HepG2 (cell line): ENCODE data around the gene COL10A1. TPM values are rescaled to one million over a fixed set of nuclear protein-coding genes. Genes with fewer than 3 reads are reported as not detected.
A peak's percentile ranks its signal among the peaks of the same experiment; 100 is the strongest.

Experiments used
- BORCS8-MEF2B ChIP-seq: sonication (generic); formaldehyde crosslinking; IDR thresholded peaks from 2 replicates; pipeline ENCODE4 v1.8.0; 2022; ENCODE audit warnings: mild to moderate bottlenecking, missing genetic modification reagents
- CAMTA2 ChIP-seq: sonication (generic); formaldehyde crosslinking; IDR thresholded peaks from 2 replicates; pipeline ENCODE4 v1.4.0; 2020; ENCODE audit warnings: mild to moderate bottlenecking, missing genetic modification reagents, borderline replicate concordance
- ELF3 ChIP-seq: IDR thresholded peaks from 2 replicates; pipeline ENCODE4 v1.6.1; 2016; ENCODE audit warnings: missing genetic modification reagents, missing compliant biosample characterization
- JDP2 ChIP-seq: sonication (generic); formaldehyde crosslinking; IDR thresholded peaks from 2 replicates; pipeline ENCODE4 v1.8.1; 2022; ENCODE audit warnings: missing genetic modification reagents, borderline replicate concordance
- KDM5B ChIP-seq: sonication (generic); formaldehyde crosslinking; IDR thresholded peaks from 2 replicates; pipeline ENCODE4 v1.4.0; 2020; ENCODE audit warnings: missing genetic modification reagents, mild to moderate bottlenecking, borderline replicate concordance
- MAX ChIP-seq: IDR thresholded peaks from 2 replicates; pipeline ENCODE4 v1.6.1; 2012; ENCODE audit warnings: inconsistent platforms
- MED8 ChIP-seq: sonication (generic); formaldehyde crosslinking; IDR thresholded peaks from 2 replicates; pipeline ENCODE4 v1.8.1; 2023; ENCODE audit warnings: mild to moderate bottlenecking, missing genetic modification reagents; ENCODE audit not compliant: insufficient replicate concordance
- NONO ChIP-seq, 2 experiments: fragments of 450-650 bp in 1 of 2; sonication (generic) in 1 of 2; formaldehyde crosslinking in 1 of 2; IDR thresholded peaks in 1 of 2; conservative IDR thresholded peaks in 1 of 2; 2 replicates each; pipeline versions ENCODE4 v1.6.1 to v1.8.0; 2017 to 2022; ENCODE audit warnings: mild to moderate bottlenecking in 1 of 2, missing genetic modification reagents in 1 of 2, moderate library complexity in 1 of 2
- PHF20 ChIP-seq: sonication (generic); formaldehyde crosslinking; IDR thresholded peaks from 2 replicates; pipeline ENCODE4 v1.5.0; 2020; ENCODE audit warnings: mild to moderate bottlenecking, missing genetic modification reagents
- POLR2AphosphoS5 ChIP-seq: IDR thresholded peaks from 2 replicates; pipeline ENCODE4 v1.6.1; 2012; ENCODE audit warnings: low read depth, low read length
- SP1 ChIP-seq, 2 experiments: fragments of 450-650 bp in 1 of 2; sonication (generic) in 1 of 2; formaldehyde crosslinking in 1 of 2; IDR thresholded peaks; 2 replicates each; pipeline versions ENCODE4 v1.4.0 to v1.6.1; 2016 to 2020; ENCODE audit warnings: missing genetic modification reagents in 1 of 2
- ZNF24 ChIP-seq: fragments of 450-650 bp; IDR thresholded peaks from 2 replicates; pipeline ENCODE4 v1.6.1; 2017; ENCODE audit warnings: antibody characterized with exemption, mild to moderate bottlenecking
- ZNF562 ChIP-seq: sonication (generic); formaldehyde crosslinking; IDR thresholded peaks from 2 replicates; pipeline ENCODE4 v1.8.0; 2022; ENCODE audit warnings: missing genetic modification reagents, borderline replicate concordance
- ZNF709 ChIP-seq: sonication (generic); formaldehyde crosslinking; IDR thresholded peaks from 2 replicates; pipeline ENCODE4 v1.5.0; 2020; ENCODE audit warnings: mild to moderate bottlenecking, missing genetic modification reagents
- ZSCAN20 ChIP-seq: sonication (generic); formaldehyde crosslinking; IDR thresholded peaks from 2 replicates; pipeline ENCODE4 v1.4.0; 2020; ENCODE audit warnings: missing genetic modification reagents, mild to moderate bottlenecking, borderline replicate concordance
- ZSCAN22 ChIP-seq: sonication (generic); formaldehyde crosslinking; IDR thresholded peaks from 2 replicates; pipeline ENCODE4 v1.4.0; 2020; ENCODE audit warnings: mild to moderate bottlenecking, missing genetic modification reagents
- polyA plus RNA-seq, 8 experiments: library from polyadenylated mRNA; depleted of rRNA in 3 of 8; stranded (reverse) in 7 of 8; unstranded in 1 of 8; fragments of >200 nt; fragmentation: Illumina TruSeq in 4 of 8; extraction: Trizol in 4 of 8; gene quantifications; 2 replicates each; pipeline versions ENCODE4 v1.2.1 to v1.2.3, GENCODE V29; 2011 to 2016; ENCODE audit warnings: low read depth in 4 of 8, missing spikeins in 1 of 8, mixed read lengths in 1 of 8; ENCODE audit not compliant: insufficient read depth in 1 of 8
- total RNA-seq, 5 experiments: library from RNA; depleted of rRNA; stranded (reverse); fragments of >200 nt; fragmentation: Illumina TruSeq; extraction: Trizol; gene quantifications; 2 replicates each; pipeline ENCODE4 v1.2.3, GENCODE V29; 2016; ENCODE audit warnings: low read depth in 1 of 5
- TF ChIP-seq, protein P1 (sequence below): sonication (generic); formaldehyde crosslinking; IDR thresholded peaks from 2 replicates; pipeline ENCODE4 v1.4.0; 2020; ENCODE audit warnings: missing genetic modification reagents
- TF ChIP-seq, protein P2 (sequence below): sonication (generic); formaldehyde crosslinking; IDR thresholded peaks from 2 replicates; pipeline ENCODE4 v1.4.0; 2020; ENCODE audit warnings: low read depth, missing genetic modification reagents

COL10A1 gene
- total and polyA plus RNA-seq, 2 of the 13 experiments (the other 11 are each of a cell fraction or from before 2014, with no cell fraction given): 0.07 TPM; not detected in 1

DNA sequence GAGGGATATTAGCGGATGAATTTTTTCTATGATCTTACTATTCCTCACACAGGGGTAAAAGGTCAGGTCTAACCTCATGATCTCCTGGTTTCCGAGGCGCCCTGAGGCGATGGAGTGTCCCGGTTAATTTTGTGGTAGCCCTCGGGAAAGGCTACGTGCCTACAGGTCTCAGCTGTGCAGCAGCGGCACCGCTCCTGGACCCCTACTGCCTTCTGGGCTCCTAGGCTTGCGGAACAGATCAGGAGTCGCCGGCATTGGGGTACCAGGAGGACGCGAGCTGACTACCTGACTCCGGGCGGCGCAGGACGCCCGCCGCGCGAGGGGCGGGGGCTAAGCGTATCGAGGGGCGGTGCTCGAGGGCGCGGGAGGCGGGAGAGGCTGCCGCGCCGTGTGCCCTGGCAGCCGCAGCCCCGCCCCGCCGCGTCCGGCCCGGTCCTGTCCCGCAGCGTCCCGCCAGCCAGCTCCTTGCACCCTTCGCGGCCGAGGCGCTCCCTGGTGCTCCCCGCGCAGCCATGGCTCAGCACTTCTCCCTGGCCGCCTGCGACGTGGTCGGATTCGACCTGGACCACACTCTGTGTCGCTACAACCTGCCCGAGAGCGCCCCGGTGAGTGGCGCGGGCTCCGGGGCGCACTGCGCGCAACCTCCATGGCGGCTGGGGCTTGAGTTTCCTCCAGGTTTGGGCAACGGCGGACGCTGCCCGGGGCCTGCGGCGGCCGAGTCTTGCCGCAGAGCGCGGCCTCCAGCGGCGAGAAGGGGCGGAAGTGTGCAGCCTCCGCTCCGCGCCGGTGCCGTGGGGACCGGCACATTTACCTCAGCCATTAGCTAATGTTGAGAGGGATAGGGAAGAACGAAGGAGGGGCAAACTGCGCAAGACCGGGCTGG is 25.3 kb downstream of the COL10A1 start, which contains the start of gene NT5DC1 (continued):
- TF ChIP-seq NONO (IDR thresholded peaks at IDR 0.05): no peak
- TF ChIP-seq NONO (CRISPR knock-in tag; conservative IDR thresholded peaks at IDR 0.05): peak; percentile 97
- TF ChIP-seq JDP2 (CRISPR knock-in tag): no peak
- TF ChIP-seq ZNF709 (CRISPR knock-in tag): peak; percentile 94
- TF ChIP-seq MAX: peak; percentile 94
- peak; percentile 82 for TF ChIP-seq ELF3 (CRISPR knock-in tag)
- TF ChIP-seq ZNF24: no peak
- peak; percentile 61 for TF ChIP-seq PHF20
- peak; percentile 90 for TF ChIP-seq POLR2AphosphoS5
- TF ChIP-seq CAMTA2: peak; percentile 91; the same call in 1 of the 2 replicates
- TF ChIP-seq ZSCAN20 (CRISPR knock-in tag): peak; percentile 98
- TF ChIP-seq MED8 (CRISPR knock-in tag): peak; percentile 85
- TF ChIP-seq, protein P1, sequence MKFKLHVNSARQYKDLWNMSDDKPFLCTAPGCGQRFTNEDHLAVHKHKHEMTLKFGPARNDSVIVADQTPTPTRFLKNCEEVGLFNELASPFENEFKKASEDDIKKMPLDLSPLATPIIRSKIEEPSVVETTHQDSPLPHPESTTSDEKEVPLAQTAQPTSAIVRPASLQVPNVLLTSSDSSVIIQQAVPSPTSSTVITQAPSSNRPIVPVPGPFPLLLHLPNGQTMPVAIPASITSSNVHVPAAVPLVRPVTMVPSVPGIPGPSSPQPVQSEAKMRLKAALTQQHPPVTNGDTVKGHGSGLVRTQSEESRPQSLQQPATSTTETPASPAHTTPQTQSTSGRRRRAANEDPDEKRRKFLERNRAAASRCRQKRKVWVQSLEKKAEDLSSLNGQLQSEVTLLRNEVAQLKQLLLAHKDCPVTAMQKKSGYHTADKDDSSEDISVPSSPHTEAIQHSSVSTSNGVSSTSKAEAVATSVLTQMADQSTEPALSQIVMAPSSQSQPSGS (CRISPR knock-in tag): peak; percentile 58; the same call in 1 of the 2 replicates
- no peak for TF ChIP-seq SP1 (IDR thresholded peaks at IDR 0.05)
- no peak; the same call in 1 of the 2 replicates for TF ChIP-seq SP1 (CRISPR knock-in tag; IDR thresholded peaks at IDR 0.05)
- TF ChIP-seq BORCS8-MEF2B (CRISPR knock-in tag): peak; percentile 26; the same call in 1 of the 2 replicates
- TF ChIP-seq ZNF562 (CRISPR knock-in tag): no peak
- peak; percentile 99 for TF ChIP-seq KDM5B
- no peak for TF ChIP-seq ZSCAN22
- TF ChIP-seq, protein P2, sequence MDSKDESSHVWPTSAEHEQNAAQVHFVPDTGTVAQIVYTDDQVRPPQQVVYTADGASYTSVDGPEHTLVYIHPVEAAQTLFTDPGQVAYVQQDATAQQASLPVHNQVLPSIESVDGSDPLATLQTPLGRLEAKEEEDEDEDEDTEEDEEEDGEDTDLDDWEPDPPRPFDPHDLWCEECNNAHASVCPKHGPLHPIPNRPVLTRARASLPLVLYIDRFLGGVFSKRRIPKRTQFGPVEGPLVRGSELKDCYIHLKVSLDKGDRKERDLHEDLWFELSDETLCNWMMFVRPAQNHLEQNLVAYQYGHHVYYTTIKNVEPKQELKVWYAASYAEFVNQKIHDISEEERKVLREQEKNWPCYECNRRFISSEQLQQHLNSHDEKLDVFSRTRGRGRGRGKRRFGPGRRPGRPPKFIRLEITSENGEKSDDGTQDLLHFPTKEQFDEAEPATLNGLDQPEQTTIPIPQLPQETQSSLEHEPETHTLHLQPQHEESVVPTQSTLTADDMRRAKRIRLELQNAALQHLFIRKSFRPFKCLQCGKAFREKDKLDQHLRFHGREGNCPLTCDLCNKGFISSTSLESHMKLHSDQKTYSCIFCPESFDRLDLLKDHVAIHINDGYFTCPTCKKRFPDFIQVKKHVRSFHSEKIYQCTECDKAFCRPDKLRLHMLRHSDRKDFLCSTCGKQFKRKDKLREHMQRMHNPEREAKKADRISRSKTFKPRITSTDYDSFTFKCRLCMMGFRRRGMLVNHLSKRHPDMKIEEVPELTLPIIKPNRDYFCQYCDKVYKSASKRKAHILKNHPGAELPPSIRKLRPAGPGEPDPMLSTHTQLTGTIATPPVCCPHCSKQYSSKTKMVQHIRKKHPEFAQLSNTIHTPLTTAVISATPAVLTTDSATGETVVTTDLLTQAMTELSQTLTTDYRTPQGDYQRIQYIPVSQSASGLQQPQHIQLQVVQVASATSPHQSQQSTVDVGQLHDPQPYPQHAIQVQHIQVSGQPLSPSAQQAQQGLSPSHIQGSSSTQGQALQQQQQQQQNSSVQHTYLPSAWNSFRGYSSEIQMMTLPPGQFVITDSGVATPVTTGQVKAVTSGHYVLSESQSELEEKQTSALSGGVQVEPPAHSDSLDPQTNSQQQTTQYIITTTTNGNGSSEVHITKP: no peak
